Measurements from ENCODE around the gene TMEM131. TPM values are rescaled to one million over a fixed set of nuclear protein-coding genes. Genes with fewer than 3 reads are reported as not detected.

TMEM131 gene
- total RNA-seq, 2 donors from 2014 or later, result 39.0 to 43.0 TPM

GRCh38 chr2:97751752-97752151 is 244.0 kb downstream of the TMEM131 start:
- H3K9me3 Mint-ChIP-seq, result no peaks in the 10 kb centered on the region
- no peaks in the 10 kb centered on the region for H3K27me3 Mint-ChIP-seq (ENCODE audit: insufficient read depth)
- peaks cover 58% of the 10 kb centered on the region for H3K36me3 ChIP-seq (ENCODE audit: control insufficient read depth, insufficient read depth, low read length)
- H3K4me3 Mint-ChIP-seq, result no peak overlapping the region
- no peak overlapping the region for H3K27ac ChIP-seq (ENCODE audit: low read depth, low read length)
- TF ChIP-seq CTCF (conservative IDR thresholded peaks at IDR 0.05), result no peak
- H3K27me3 ChIP-seq (ENCODE audit: control insufficient read depth, insufficient read depth, low read length, poor library complexity, severe bottlenecking), result no peaks in the 10 kb centered on the region
- DNase-seq, result no peak
- peaks cover 6% of the 10 kb centered on the region for H3K4me1 ChIP-seq (ENCODE audit: control insufficient read depth, insufficient read depth, low read length)
- no peak overlapping the region for H3K4me3 ChIP-seq (ENCODE audit: low read length)
- peaks cover 21% of the 10 kb centered on the region for H3K4me1 Mint-ChIP-seq
- peak overlapping the region; percentile 59 for H3K27ac Mint-ChIP-seq
- WGBS, 2 experiments (ENCODE audit: insufficient coverage in 1 of 2, insufficient read length in 1 of 2), result 67% methylated on average over 3 of the region's 3 CpGs; no CpG with 5 or more reads in 1 of the 2 experiments
- no peaks in the 10 kb centered on the region for H3K9me3 ChIP-seq (ENCODE audit: control insufficient read depth, low read length)
- H3K36me3 Mint-ChIP-seq (ENCODE audit: low read depth), result peaks cover 34% of the 10 kb centered on the region
- H3K9ac ChIP-seq (ENCODE audit: extremely low read depth, low read length, poor library complexity, severe bottlenecking), result no peak overlapping the region

- H3K4me1 ChIP-seq (ENCODE audit: control insufficient read depth, insufficient read depth, low read length), result peaks cover 6% of the 10 kb centered on the region
- no peak overlapping the region for H3K27ac Mint-ChIP-seq
- H3K9ac ChIP-seq (ENCODE audit: extremely low read depth, low read length, poor library complexity, severe bottlenecking), result no peak overlapping the region
- H3K4me1 Mint-ChIP-seq, result peaks cover 21% of the 10 kb centered on the region
- no peaks in the 10 kb centered on the region for H3K27me3 Mint-ChIP-seq (ENCODE audit: insufficient read depth)
- H3K4me3 ChIP-seq (ENCODE audit: low read length), result no peak overlapping the region
- no peaks in the 10 kb centered on the region for H3K9me3 Mint-ChIP-seq
- H3K27me3 ChIP-seq (ENCODE audit: control insufficient read depth, insufficient read depth, low read length, poor library complexity, severe bottlenecking), result no peaks in the 10 kb centered on the region
- H3K27ac ChIP-seq (ENCODE audit: low read depth, low read length), result no peak overlapping the region
- no peak for TF ChIP-seq CTCF (conservative IDR thresholded peaks at IDR 0.05)
- H3K4me3 Mint-ChIP-seq, result no peak overlapping the region
- H3K36me3 ChIP-seq (ENCODE audit: control insufficient read depth, insufficient read depth, low read length), result peaks cover 43% of the 10 kb centered on the region
- peaks cover 25% of the 10 kb centered on the region for H3K36me3 Mint-ChIP-seq (ENCODE audit: low read depth)
- WGBS, 2 experiments (ENCODE audit: insufficient coverage in 1 of 2, insufficient read length in 1 of 2), result 98% methylated on average over 4 of the region's 4 CpGs; no CpG with 5 or more reads in 1 of the 2 experiments
- no peak for DNase-seq
- no peaks in the 10 kb centered on the region for H3K9me3 ChIP-seq (ENCODE audit: control insufficient read depth, low read length)
Measured at GRCh38 chr2:97750017-97750416, 245.7 kb downstream of the TMEM131 start.

GRCh38 chr2:97749581-97749980 is 246.2 kb downstream of the TMEM131 start:
- peaks cover 39% of the 10 kb centered on the region for H3K36me3 ChIP-seq (ENCODE audit: control insufficient read depth, insufficient read depth, low read length)
- DNase-seq, result peak; percentile 71
- peaks cover 21% of the 10 kb centered on the region for H3K4me1 Mint-ChIP-seq
- H3K9ac ChIP-seq (ENCODE audit: extremely low read depth, low read length, poor library complexity, severe bottlenecking), result no peak overlapping the region
- H3K27ac Mint-ChIP-seq, result no peak overlapping the region
- H3K9me3 ChIP-seq (ENCODE audit: control insufficient read depth, low read length), result no peaks in the 10 kb centered on the region
- no peak overlapping the region for H3K27ac ChIP-seq (ENCODE audit: low read depth, low read length)
- H3K27me3 Mint-ChIP-seq (ENCODE audit: insufficient read depth), result no peaks in the 10 kb centered on the region
- 82% methylated on average over 5 of the region's 5 CpGs; no CpG with 5 or more reads in 1 of the 2 experiments for WGBS, 2 experiments (ENCODE audit: insufficient coverage in 1 of 2, insufficient read length in 1 of 2)
- H3K36me3 Mint-ChIP-seq (ENCODE audit: low read depth), result peaks cover 20% of the 10 kb centered on the region
- no peak overlapping the region for H3K4me3 ChIP-seq (ENCODE audit: low read length)
- no peaks in the 10 kb centered on the region for H3K27me3 ChIP-seq (ENCODE audit: control insufficient read depth, insufficient read depth, low read length, poor library complexity, severe bottlenecking)
- H3K4me1 ChIP-seq (ENCODE audit: control insufficient read depth, insufficient read depth, low read length), result peaks cover 6% of the 10 kb centered on the region
- H3K4me3 Mint-ChIP-seq, result no peak overlapping the region
- H3K9me3 Mint-ChIP-seq, result no peaks in the 10 kb centered on the region
- TF ChIP-seq CTCF (conservative IDR thresholded peaks at IDR 0.05), result no peak

All from endodermal cell (in vitro differentiated cells).